ENCODE measurements around the gene FEM1C.
A peak's percentile ranks its signal among the peaks of the same experiment; 100 is the strongest.

Gene FEM1C

DNA sequence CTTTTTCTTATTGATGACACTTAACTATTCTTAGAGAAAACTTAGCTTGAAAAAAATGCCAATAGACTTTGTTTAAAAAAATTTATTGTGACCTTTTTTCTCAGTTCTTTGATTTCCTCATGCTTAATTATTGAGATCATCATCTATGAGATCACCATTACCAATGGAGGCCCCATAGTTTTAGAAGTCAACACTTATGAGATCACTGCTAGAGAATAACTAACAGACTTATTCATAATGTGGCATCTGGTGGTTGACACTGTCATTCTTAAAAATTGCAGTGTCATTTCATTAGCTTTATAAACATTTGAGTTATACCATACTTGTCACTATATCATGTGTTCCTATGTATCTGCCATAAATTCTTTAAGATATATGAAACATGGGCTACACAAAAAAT, 14.9 kb upstream of the FEM1C start:
- Histone ChIP-seq H3K36me3 (ENCODE audit: low read depth) (no peaks in the 10 kb centered on the region), H3K4me1 (ENCODE audit: insufficient read depth, poor library complexity, severe bottlenecking) (peaks cover 10% of the 10 kb centered on the region), H3K4me3 (ENCODE audit: severe bottlenecking) (no peak overlapping the region), H3K27ac (ENCODE audit: poor library complexity, severe bottlenecking) (no peak overlapping the region), H3K27me3 (ENCODE audit: insufficient read depth, poor library complexity, severe bottlenecking) (no peaks in the 10 kb centered on the region), H3K9me3 (ENCODE audit: severe bottlenecking) (no peaks in the 10 kb centered on the region)
- TF ChIP-seq, protein P1, sequence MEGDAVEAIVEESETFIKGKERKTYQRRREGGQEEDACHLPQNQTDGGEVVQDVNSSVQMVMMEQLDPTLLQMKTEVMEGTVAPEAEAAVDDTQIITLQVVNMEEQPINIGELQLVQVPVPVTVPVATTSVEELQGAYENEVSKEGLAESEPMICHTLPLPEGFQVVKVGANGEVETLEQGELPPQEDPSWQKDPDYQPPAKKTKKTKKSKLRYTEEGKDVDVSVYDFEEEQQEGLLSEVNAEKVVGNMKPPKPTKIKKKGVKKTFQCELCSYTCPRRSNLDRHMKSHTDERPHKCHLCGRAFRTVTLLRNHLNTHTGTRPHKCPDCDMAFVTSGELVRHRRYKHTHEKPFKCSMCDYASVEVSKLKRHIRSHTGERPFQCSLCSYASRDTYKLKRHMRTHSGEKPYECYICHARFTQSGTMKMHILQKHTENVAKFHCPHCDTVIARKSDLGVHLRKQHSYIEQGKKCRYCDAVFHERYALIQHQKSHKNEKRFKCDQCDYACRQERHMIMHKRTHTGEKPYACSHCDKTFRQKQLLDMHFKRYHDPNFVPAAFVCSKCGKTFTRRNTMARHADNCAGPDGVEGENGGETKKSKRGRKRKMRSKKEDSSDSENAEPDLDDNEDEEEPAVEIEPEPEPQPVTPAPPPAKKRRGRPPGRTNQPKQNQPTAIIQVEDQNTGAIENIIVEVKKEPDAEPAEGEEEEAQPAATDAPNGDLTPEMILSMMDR (IDR thresholded peaks at IDR 0.05; ENCODE audit: poor library complexity, severe bottlenecking): no peak
- DNase-seq (ENCODE audit: low spot score): no peak
- ATAC-seq (ENCODE audit: low read depth): no peak

DNA sequence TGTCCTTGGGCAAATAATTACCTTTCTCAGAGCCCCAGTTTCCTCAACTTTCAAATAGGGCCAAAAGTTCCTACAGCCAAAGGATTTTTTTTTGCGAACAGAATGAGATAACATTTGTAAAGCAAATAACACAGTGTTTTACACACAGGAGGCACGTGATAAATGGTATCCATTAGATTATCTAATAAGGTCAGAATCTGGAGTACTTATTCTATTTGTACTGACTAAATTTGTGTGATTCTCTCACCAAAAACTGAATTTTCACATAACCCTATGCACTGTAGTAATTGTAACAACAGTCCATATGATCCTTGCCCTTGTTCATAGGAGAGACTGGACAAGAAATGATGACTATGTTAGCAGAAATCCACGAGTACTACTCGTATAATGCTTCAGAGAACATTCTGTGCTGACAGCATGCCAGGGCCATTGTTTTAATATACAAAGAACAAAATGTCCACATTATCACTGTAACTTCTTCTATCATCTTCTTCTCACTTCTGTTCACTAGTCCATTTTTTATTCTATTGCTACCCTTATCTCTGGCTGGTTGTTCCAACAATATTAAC, 13.9 kb upstream of the FEM1C start:
- TF ChIP-seq, protein P1 (IDR thresholded peaks at IDR 0.05; ENCODE audit: poor library complexity, severe bottlenecking): no peak
- ATAC-seq (ENCODE audit: low read depth) (0 out of 3 replicates have a peak, but pooled peaks have one; percentile 17), DNase-seq (ENCODE audit: low spot score) (no peak)
- H3K4me1 ChIP-seq (ENCODE audit: insufficient read depth, poor library complexity, severe bottlenecking): peaks cover 10% of the 10 kb centered on the region
- H3K4me3 ChIP-seq (ENCODE audit: severe bottlenecking): no peak overlapping the region
- H3K27me3 ChIP-seq (ENCODE audit: insufficient read depth, poor library complexity, severe bottlenecking): no peaks in the 10 kb centered on the region
- H3K36me3 ChIP-seq (ENCODE audit: low read depth): no peaks in the 10 kb centered on the region
- H3K9me3 ChIP-seq (ENCODE audit: severe bottlenecking): no peaks in the 10 kb centered on the region
- H3K27ac ChIP-seq (ENCODE audit: poor library complexity, severe bottlenecking): no peak overlapping the region

DNA sequence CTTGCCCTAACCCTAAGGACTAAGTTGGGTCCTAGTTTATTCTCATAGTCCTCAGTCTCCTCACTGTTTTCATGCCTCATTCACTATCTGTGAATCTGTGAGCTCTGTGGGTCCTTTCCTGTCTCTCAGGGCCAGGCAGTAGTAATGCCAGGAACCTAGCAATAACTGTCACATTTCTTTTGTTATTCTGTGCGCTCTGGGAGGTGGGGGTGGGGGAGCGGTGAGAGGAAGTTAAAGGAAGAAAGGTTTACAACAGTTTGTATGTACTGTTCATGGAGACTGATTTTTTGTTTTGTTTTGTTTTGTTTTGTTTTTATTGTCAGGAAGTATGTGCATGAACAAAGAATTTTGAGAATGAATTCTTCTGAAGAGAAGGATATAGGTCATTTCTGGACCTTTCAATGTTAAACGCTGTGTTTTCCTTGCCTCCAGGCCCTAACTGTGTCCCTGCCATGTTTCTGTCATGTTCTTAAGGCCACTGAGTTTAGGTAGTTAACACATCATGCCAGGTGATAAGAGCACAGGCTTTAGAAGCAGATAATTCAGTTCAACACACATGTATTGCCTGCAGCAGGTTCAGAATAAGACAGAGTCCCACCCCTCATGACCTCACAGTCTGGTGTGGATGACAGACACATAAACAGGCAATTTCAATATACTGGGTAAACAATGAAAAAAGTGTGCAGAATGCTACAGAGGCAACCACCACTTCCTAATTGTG, 13.3 kb upstream of the FEM1C start:
- H3K4me1 ChIP-seq (ENCODE audit: insufficient read depth, poor library complexity, severe bottlenecking): peaks cover 10% of the 10 kb centered on the region
- H3K9me3 ChIP-seq (ENCODE audit: severe bottlenecking): no peaks in the 10 kb centered on the region
- TF ChIP-seq, protein P1 (IDR thresholded peaks at IDR 0.05; ENCODE audit: poor library complexity, severe bottlenecking): no peak
- no peak overlapping the region for H3K27ac ChIP-seq (ENCODE audit: poor library complexity, severe bottlenecking)
- no peaks in the 10 kb centered on the region for H3K27me3 ChIP-seq (ENCODE audit: insufficient read depth, poor library complexity, severe bottlenecking)
- H3K36me3 ChIP-seq (ENCODE audit: low read depth): no peaks in the 10 kb centered on the region
- DNase-seq (ENCODE audit: low spot score): no peak
- ATAC-seq (ENCODE audit: low read depth): peak; percentile 44; the same call in 1 of the 3 replicates
- H3K4me3 ChIP-seq (ENCODE audit: severe bottlenecking): no peak overlapping the region

DNA sequence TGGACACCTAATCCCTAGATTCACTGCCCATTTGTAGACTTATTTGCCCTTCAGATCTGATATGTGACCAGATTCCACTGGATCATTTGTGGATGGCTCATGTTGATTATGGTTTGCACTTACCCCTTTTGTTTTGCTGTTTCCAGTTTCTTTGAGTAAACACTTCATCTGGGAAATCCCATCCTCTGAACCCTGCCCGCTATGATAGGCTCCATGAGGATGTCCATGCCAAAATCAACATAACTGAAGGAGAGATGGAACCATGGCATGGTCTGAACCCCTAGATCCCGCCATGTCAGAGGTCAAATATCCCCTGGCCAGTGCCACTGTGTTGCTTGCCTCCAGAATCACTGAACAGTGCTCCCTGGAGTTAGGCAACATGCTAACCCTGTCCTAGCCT, 11.7 kb upstream of the FEM1C start:
- H3K9me3 ChIP-seq (ENCODE audit: severe bottlenecking): no peaks in the 10 kb centered on the region

More for the DNA sequence above, 11.7 kb upstream of the FEM1C start:
- DNase-seq (ENCODE audit: low spot score) (no peak), ATAC-seq (ENCODE audit: low read depth) (no peak)
- H3K4me3 ChIP-seq (ENCODE audit: severe bottlenecking): no peak overlapping the region
- H3K4me1 ChIP-seq (ENCODE audit: insufficient read depth, poor library complexity, severe bottlenecking): peaks cover 14% of the 10 kb centered on the region
- H3K27ac ChIP-seq (ENCODE audit: poor library complexity, severe bottlenecking): no peak overlapping the region
- H3K27me3 ChIP-seq (ENCODE audit: insufficient read depth, poor library complexity, severe bottlenecking): no peaks in the 10 kb centered on the region
- TF ChIP-seq, protein P1 (IDR thresholded peaks at IDR 0.05; ENCODE audit: poor library complexity, severe bottlenecking): no peak
- no peaks in the 10 kb centered on the region for H3K36me3 ChIP-seq (ENCODE audit: low read depth)
